ENCODE measurements around the gene COLEC11. TPM values are rescaled to one million over a fixed set of nuclear protein-coding genes. Genes with fewer than 3 reads are reported as not detected.
"Not testable (repeated sequence)": the region's sequence is repeated elsewhere in the genome, so short reads cannot be mapped to it uniquely, and the experiment has no call there.

The COLEC11 gene
- total RNA-seq, 1 experiment from 2014 or later = 2.1 TPM

DNA sequence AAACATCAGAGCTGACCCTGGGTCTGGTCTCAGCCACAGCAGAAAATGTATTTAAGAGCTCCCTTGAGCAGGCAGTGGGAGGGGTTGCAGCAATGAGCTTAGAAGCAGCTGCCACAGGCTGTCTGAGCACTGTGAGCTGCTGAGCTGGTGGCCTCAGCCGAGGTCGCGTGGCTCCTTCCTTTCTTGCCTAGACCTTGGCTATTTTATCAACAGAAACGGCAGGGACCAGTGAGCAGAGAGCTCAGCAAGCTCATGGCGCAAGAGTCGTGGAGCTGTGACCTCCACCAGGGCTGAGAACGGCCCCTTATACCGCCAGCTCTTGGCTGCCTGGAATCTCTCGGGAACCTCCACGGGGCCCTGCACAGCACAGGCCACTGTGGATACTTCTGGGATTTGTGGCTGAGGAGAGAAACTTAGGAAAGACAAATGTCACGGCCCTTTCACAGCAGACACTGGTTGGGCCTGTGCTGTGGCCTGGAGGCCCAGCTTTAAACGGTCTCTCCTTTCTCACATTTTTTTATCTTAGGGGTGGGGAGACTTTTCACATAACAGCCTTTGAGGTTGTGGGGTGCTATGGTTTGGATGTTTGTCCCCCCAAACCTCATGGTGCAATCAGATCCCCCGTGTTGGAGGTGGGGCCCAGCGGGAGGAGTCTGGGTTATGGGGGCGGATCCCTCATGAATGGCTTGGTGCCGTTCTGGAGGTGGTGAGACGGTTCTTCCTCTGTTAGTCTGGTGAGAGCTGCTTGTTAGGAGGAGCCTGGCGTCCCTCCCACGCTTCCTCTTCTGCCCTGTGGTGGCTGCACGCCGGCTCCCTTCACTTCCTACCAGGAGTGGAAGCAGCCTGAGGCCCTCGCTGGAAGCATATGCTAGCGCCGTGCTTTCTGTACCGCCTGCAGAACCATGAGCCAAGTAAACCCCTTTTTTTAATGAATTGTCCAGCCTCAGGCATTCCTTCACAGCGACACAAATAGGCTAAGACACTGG lies 64.8 kb downstream of the COLEC11 start:
- in situ Hi-C loops (cut with HindIII; ENCODE audit: low sequenced_read_pairs) = no loop called here
- DNase-seq (ENCODE audit: low spot score) = no peak

DNA sequence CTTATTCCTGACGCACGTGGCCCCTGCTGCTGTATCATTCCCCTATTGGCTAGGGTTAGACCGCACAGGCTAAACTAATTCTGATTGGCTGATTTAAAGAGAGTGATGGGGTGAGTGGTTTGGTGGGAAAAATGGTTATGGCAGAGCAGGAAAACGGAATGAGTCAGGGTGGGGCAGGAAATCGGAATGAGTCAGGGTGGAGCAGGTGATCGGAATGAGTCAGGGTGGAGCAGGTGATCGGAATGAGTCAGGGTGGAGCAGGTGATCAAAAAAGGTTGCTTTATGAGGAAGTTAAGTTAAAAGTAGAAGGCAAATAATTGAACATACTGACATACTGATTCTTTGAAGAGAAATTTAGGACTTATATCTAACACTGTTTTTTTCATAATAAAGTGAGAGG lies 65.7 kb downstream of the COLEC11 start:
- in situ Hi-C loops (cut with HindIII; ENCODE audit: low sequenced_read_pairs); DNase-seq (ENCODE audit: low spot score): not testable (repeated sequence)

DNA sequence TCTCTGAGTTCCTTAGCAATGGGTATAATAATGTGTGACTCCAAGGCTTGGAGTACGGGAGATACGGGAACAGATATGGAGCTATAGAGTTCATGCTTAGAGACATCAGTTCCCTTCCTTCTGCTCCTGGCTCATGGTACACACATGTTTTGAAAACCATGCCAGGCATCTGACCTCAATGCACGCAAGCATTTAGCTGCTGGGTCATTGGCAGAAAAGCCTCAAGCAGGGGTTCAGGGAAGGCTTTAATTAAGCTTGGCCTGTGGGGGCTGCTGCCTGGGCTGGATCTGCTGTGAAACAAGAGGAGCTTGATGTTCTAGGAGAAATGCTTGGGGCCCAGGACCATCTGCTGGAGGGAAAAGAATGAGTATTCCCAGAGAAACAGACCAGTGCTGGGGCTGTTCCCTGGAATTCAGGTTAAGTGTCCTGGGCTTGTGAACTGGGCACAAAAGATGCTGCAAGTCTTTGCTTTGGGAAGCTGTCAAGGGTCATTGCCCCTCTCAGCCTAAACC lies 66.3 kb downstream of the COLEC11 start:
- DNase-seq (ENCODE audit: low spot score) = no peak
- in situ Hi-C loops (cut with HindIII; ENCODE audit: low sequenced_read_pairs) = no loop called here

DNA sequence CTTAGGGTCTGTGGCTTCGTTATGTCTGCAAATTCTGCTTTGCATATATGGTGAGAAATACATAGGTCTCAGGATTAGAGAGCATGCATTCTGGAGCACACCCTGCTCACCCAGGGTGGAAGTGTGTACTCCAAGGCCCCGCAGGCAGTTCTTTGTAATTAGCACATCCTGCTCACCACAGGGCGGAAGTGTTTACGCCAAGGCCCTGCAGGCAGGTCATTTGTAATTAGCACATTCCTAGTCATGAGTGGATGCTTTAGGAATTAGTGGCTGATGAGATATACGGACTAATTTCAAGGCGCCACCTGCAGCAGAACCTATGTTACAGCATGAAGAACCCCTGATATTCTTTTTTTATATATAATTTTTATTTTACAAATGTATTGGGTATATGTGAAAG lies 67.3 kb downstream of the COLEC11 start:
- no peak for DNase-seq (ENCODE audit: low spot score)
- in situ Hi-C loops (cut with HindIII; ENCODE audit: low sequenced_read_pairs) = no loop called here

DNA sequence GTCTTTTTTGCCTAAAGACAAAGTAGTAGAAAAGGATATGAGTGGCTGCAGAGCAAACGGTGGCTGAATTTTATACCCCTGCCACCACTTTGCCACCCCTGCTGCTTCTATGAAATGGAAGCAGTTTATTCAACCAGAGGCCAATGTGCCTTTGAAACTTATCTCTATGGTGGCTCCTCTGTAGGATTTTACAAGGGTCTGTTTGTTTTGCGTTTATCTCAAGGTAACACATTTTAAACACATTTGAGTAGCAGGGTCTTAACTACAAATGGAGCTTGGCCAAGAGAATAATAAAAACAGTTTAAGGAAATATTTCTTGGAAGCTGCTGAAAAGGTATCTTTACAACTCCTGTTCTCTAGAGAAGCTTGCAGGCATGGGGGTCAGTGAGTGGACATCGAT lies 69.2 kb downstream of the COLEC11 start:
- no peak for DNase-seq (ENCODE audit: low spot score)
- in situ Hi-C loops (cut with HindIII; ENCODE audit: low sequenced_read_pairs) = no loop called here

DNA sequence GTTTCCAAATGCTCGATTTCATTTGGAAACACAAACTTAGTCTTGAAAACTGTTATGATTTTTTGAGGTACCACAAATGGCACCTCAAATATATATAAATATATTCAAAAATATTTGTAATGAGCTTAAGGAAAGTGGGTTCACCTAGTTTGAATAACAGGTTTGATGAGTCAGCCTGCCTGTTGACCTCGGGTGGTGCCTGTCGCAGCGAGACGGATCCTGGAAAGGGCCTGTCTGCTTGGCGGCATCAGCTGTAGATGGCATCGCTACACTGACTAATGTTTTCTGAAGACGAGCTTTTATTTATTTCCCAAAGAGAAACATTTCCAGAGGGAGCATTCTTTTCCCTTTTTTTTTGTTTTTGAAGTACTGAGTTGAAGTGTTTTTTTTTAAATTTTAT lies 70.0 kb downstream of the COLEC11 start:
- DNase-seq (ENCODE audit: low spot score) = no peak

DNA sequence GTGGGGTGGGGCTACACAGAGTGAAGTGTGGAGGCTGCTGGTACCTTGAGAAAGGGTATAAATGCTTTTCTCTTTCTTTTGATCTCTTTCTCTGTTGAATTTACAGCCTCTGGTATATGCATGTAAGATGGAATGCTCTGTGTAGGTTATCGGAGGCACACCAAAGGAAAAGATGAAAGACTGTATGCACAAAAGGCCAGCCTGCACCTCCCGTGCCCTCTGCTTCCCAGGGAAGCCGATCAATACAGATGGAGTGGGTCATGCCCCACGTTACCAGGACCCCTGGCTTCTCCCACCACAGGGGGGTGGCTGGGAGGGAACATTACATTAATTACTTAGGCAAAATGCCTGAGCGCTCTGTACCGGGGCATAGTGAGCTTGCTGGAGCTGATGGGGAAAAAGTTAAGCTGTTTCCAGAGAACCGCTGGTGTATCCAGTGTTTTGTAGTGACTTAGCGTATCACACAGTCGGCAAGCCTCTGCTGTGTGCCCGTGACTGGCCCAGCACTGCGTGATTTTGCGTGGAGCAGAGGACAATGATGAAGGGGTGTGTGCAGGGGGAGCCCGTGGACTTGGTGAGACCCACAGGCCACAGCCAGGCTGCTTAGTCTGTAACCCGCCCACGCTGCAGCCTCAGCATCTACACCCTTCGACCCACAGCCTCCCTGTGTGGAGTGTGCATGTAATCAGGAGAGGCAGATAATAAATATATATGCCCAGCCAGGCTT lies 71.1 kb downstream of the COLEC11 start:
- DNase-seq (ENCODE audit: low spot score) = no peak
- in situ Hi-C loops (cut with HindIII; ENCODE audit: low sequenced_read_pairs) = no loop called here

More for the DNA sequence above, 70.0 kb downstream of the COLEC11 start:
- in situ Hi-C loops (cut with HindIII; ENCODE audit: low sequenced_read_pairs) = no loop called here

DNA sequence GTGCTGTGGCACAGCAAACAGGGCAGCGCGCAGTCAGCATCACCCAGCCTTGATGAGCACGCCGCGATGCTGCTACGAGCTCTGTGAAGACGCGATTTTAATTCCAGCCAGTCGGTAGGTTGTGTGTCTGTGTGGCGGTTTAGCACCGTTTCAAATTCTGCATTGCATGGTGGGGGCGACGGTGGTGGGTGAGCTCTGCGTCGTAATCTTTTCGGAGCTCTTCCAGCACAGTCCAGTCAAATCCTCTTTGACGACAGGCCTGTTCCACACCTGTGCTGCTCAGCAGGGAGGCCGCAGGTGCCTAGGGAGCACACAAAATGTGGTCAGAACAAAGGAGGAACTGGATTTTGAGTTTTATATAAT lies 71.7 kb downstream of the COLEC11 start:
- DNase-seq (ENCODE audit: low spot score) = no peak
- in situ Hi-C loops (cut with HindIII; ENCODE audit: low sequenced_read_pairs) = no loop called here

DNA sequence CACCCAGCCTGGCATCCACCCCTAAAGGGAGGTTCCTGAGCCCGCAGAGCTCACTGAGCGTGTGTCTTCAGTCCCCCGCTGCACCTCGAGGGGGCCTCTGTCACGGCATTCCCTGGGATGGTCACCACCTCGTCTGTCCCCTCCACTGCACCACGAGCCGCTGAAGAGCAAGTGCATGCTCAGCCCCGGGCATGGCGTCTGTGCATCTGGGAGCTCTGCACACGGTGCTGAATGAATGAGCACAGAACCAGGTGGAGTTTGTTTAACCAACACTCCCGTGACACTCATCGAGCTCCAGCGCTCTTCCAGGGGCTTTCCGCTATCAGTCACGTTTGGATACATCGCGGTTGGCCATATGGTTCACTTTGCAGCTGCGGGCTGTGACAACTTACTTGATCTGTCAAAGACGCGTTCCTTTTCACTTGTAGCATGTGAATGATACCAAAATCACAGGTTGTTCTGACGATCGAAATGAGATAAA lies 72.3 kb downstream of the COLEC11 start:
- no peak for DNase-seq (ENCODE audit: low spot score)
- in situ Hi-C loops (cut with HindIII; ENCODE audit: low sequenced_read_pairs) = no loop called here

DNA sequence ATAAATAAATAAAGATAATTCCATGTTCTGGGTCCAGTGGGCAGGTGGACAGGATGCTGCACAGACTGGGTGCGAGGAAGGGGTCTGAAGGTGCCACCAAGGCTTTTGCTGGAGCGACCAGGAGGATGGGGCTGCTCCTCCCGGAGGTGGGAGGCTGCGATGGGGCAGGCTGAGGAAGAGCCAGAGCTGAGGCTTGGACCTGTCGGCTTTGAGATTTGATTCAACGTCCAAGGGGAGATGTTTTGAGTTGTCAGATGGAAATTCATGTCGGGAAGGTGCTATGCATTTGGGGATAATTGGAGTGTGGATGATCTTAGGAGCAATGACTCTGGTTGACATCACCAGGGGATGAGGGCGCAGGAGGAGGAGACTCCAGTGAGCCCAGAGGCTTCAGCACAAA lies 74.7 kb downstream of the COLEC11 start:
- in situ Hi-C loops (cut with HindIII; ENCODE audit: low sequenced_read_pairs) = no loop called here
- DNase-seq (ENCODE audit: low spot score) = no peak

DNA sequence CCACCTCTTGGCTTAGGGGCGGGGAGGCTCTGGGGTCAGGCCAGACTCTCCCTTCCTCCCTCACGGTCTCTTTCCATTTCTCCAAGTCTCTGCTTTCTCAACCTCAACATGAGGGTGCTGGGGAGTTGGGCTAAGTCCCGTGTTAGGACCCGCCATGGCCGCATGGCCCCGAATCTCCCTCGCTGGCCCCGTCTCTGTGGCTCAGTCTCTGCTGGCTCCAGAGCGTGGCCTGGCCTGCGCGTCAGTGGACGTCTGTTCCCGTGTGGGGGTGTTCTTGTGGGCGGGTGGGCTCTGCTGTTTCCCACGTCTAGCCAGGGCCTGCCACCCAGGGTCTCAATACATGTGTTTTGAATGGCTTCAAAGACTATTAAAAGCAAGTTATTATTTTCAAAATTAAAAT lies 75.5 kb downstream of the COLEC11 start:
- in situ Hi-C loops (cut with HindIII; ENCODE audit: low sequenced_read_pairs) = no loop called here
- DNase-seq (ENCODE audit: low spot score) = no peak

DNA sequence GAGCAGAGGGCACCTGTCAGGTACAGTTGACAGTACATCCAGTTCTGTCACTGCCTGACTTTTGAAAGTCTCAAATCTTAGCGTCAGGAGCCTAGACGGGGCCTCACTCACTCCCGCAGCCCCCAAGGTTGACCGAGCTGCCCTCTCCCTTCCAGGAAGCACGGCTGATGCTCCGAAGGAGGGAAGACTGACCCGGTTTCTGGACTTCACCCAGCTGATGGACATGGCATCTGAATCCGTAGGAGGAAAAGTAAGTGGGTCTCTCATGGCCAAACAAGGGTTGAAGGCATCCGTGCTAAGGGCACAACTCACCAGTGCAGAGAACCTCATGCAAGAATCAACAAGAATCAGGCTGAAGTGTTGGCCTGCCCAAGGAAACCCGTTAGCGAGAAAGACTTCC lies 76.0 kb downstream of the COLEC11 start:
- in situ Hi-C loops (cut with HindIII; ENCODE audit: low sequenced_read_pairs) = no loop called here
- DNase-seq (ENCODE audit: low spot score) = no peak

DNA sequence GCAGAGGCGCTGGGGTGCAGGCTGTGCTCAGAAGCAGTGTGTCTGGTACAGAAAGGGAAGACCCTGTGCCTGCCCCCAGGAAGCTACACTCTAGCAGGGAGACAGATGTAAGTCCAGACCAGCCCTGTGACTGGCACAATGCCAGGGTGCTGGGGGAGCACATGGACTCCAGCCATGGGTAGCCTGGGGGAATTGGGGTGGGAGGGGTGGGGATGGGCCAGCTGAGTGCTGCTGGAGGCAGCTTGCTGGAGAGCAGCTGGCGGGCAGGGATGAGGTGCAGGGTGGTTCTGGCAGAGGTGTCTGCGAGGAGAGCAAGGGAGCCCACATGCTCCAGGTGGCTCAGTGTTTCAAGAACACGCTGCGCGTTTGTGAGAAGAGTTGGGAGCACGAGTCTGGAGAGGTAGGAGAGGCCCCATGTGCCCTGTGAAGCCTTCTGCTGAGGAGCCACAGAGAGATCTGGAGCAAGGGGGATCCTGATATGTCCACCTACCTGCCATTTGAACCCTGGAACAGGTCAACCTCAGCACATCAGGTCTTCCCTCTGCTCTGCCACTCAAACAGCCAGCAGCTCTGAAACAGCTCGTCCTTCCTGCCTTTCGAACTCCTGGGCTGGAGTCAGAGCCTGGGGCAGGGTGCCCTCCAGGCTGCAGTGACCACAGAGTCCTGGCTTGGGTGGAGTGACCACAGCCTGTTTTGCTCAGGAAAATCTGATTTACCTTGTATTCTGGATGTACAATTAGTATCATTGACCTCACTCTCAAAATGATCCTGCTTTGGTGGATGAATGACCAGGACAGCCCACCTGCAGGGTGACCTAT lies 78.2 kb downstream of the COLEC11 start:
- no peak for DNase-seq (ENCODE audit: low spot score)
- in situ Hi-C loops (cut with HindIII; ENCODE audit: low sequenced_read_pairs) = no loop called here

DNA sequence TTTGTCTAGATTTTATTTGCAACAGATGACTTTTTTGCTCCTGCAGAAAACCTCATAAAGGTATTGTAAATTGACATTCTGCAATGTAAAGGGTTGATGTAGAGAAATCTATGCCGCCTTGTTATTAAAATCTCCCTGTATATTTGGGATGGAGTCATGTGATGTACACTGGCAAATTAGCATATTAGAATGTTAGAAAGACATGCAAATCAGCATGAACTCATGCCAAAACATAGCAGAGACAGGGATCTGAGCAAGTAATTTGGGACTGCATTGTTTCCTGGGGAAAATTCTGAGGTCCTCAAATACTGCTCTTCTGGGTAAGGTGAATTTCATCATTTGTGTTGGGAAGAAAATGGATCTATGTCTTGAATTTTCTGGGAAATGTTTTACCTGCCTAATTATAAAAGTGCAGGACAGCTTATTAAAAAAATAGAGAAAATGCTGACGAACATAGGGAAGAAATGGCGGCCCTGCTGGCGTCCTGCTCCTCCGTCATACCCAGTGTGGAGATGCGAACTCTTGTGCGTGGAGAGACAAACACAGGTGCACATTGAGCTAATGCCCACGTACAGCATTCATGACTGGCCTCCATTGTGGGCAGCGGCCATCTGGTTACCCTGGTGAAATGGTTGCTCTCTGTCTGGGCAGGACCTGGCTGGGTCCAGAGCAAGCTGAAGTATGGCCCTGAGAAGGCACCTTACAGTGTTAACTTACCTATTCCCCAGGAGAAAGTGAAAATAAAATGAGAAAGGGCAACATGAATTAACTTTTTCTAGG lies 79.3 kb downstream of the COLEC11 start:
- no peak for DNase-seq (ENCODE audit: low spot score)
- in situ Hi-C loops (cut with HindIII; ENCODE audit: low sequenced_read_pairs) = no loop called here

DNA sequence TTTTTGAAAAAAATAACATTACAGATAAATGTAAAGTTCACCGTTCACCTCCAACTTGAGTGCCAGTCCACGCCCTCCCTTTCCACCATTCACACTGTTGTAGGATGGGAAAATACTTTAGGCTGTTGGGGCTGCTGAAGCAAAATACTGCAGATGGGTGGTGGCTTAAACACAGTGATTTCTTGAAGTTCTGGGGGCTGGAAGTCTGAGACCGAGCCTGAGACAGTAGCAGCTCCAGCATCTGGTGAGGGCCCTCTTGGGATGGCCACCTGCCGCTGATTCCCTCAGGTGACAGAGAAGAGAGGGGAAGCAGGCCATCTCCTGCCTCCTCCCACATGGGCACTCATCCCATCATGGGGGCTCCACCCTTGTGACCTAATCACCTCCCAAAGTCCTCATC lies 80.8 kb downstream of the COLEC11 start:
- DNase-seq (ENCODE audit: low spot score) = no peak
- in situ Hi-C loops (cut with HindIII; ENCODE audit: low sequenced_read_pairs) = no loop called here

DNA sequence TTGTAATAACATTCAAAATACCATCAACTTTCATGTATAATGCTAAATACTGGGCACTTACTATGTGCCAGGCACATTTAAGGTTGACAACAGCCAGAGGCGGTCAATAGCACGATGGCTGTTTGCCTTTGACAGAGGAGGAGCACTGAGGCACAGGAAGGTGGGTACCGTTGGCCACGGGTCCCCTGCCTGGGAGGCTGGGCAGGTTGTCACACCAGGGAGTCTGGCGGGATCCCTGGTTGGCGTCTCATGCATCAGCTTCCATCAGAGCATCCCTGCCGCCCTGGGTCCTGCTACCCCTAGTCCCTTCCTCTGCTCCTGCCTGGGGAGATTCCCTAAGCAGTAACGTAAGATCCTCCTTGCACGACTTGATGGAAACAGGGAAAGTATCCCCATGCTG lies 82.5 kb downstream of the COLEC11 start:
- no peak for DNase-seq (ENCODE audit: low spot score)
- in situ Hi-C loops (cut with HindIII; ENCODE audit: low sequenced_read_pairs) = no loop called here

DNA sequence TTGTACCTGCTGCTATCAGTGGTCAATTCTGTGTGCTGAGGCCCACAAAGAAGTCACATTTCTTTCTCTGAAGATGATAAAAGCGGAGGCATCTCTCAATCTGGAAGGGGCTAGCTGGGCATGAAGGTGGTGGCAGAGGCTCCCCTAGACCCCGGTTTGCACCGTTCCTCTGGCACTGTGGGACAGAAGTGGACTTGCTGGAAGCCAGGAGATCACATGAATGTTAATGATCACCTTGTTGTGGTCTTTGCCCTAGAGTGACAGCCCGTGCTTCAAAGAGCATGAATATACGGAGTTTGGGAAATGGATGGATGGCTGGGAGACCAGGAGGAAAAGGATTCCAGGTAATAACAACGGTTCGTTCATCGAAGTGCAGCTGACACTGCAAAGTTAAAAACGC lies 83.3 kb downstream of the COLEC11 start:
- no peak for DNase-seq (ENCODE audit: low spot score)
- in situ Hi-C loops (cut with HindIII; ENCODE audit: low sequenced_read_pairs) = no loop called here

DNA sequence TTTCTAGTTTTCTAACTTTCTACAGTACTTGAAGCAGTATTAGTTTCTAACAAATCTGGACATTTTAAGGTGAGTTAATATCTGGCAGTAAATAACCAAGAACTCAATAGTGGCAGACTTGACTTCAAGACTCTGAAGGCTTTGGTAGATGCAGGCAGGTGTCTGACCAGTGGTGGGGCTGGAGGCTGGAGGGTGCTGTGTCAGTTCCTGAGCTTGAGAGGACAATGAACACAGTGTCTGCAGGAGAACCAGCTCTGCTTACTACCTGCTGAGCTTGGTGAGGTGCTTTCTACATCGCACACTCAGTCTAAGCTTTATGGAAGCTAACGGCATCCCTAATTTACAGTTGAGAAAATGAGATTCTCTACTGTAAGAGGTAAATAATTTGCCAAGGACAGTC lies 84.3 kb downstream of the COLEC11 start:
- in situ Hi-C loops (cut with HindIII; ENCODE audit: low sequenced_read_pairs) = no loop called here
- no peak for DNase-seq (ENCODE audit: low spot score)

All from G401 (cell line).